NCI-H2171 treated with DMSO at 0.1 percent for 48 hours (cell line): ENCODE results near the gene INTS4.
"Not testable (repeated sequence)": the region's sequence is repeated elsewhere in the genome, so short reads cannot be mapped to it uniquely, and the experiment has no call there.

Experiments
- DNase-seq: peaks from one replicate; lab custom pipeline; 2025; lab: John Stamatoyannopoulos, UW

INTS4 gene

GRCh38 chr11:77943296-77943695 lies 51.2 kb downstream of the INTS4 start:
- not testable (repeated sequence) for DNase-seq

- not testable (repeated sequence) for DNase-seq
These were observed 52.0 kb downstream of the INTS4 start for GRCh38 chr11:77942465-77942864.

- DNase-seq = not testable (repeated sequence)
These were observed 60.9 kb downstream of the INTS4 start for GRCh38 chr11:77933596-77933995.

- not testable (repeated sequence) for DNase-seq
These were observed 63.9 kb downstream of the INTS4 start for GRCh38 chr11:77930334-77931208.

GRCh38 chr11:77917713-77918112 lies 76.8 kb downstream of the INTS4 start:
- DNase-seq = not testable (repeated sequence)

GRCh38 chr11:77914307-77914791 lies 80.1 kb downstream of the INTS4 start:
- not testable (repeated sequence) for DNase-seq

- not testable (repeated sequence) for DNase-seq
These were observed 80.7 kb downstream of the INTS4 start for GRCh38 chr11:77913608-77914306.

- peak; percentile 48 for DNase-seq
These were observed 83.6 kb downstream of the INTS4 start for GRCh38 chr11:77910828-77911227.

GRCh38 chr11:77909277-77909676 lies 85.2 kb downstream of the INTS4 start:
- DNase-seq = no peak

- DNase-seq = no peak
These were observed 85.6 kb downstream of the INTS4 start for GRCh38 chr11:77908835-77909234.

GRCh38 chr11:77894949-77895348 lies 99.5 kb downstream of the INTS4 start:
- DNase-seq = not testable (repeated sequence)

- DNase-seq = not testable (repeated sequence)
These were observed 102.8 kb downstream of the INTS4 start for GRCh38 chr11:77891703-77892102.

GRCh38 chr11:77891256-77891655 lies 103.2 kb downstream of the INTS4 start:
- not testable (repeated sequence) for DNase-seq

- peak; percentile 64 for DNase-seq
These were observed 103.8 kb downstream of the INTS4 start for GRCh38 chr11:77890619-77891056.

- not testable (repeated sequence) for DNase-seq
These were observed 104.3 kb downstream of the INTS4 start for GRCh38 chr11:77890100-77890614.

GRCh38 chr11:77889045-77889444 lies 105.4 kb downstream of the INTS4 start:
- DNase-seq = not testable (repeated sequence)

GRCh38 chr11:77886401-77886800 lies 108.1 kb downstream of the INTS4 start:
- DNase-seq = no peak

GRCh38 chr11:77884829-77885190 lies 109.7 kb downstream of the INTS4 start:
- no peak for DNase-seq

- no peak for DNase-seq
These were observed 110.2 kb downstream of the INTS4 start for GRCh38 chr11:77884186-77884828.

- DNase-seq = peak; percentile 80
These were observed 110.7 kb downstream of the INTS4 start for GRCh38 chr11:77883775-77884174.

- DNase-seq = no peak
These were observed 112.1 kb downstream of the INTS4 start for GRCh38 chr11:77882396-77882795.

GRCh38 chr11:77879218-77879617 lies 115.2 kb downstream of the INTS4 start:
- peak; percentile 87 for DNase-seq
